GM18505 (cell line): Measurements from ENCODE around the gene GLE1.

Experiments used
- ATAC-seq: cut with Tn5 transposase; IDR thresholded peaks from one replicate; pipeline ENCODE4 v1.9.1; 2021; ENCODE audit not compliant: unreplicated experiment
- POLR2A ChIP-seq: IDR thresholded peaks from 4 replicates; pipeline ENCODE4 v1.6.1; 2011; ENCODE audit warnings: borderline replicate concordance; ENCODE audit not compliant: insufficient read depth, insufficient read length; ENCODE audit errors: extremely low read depth

GLE1 gene, protein sequence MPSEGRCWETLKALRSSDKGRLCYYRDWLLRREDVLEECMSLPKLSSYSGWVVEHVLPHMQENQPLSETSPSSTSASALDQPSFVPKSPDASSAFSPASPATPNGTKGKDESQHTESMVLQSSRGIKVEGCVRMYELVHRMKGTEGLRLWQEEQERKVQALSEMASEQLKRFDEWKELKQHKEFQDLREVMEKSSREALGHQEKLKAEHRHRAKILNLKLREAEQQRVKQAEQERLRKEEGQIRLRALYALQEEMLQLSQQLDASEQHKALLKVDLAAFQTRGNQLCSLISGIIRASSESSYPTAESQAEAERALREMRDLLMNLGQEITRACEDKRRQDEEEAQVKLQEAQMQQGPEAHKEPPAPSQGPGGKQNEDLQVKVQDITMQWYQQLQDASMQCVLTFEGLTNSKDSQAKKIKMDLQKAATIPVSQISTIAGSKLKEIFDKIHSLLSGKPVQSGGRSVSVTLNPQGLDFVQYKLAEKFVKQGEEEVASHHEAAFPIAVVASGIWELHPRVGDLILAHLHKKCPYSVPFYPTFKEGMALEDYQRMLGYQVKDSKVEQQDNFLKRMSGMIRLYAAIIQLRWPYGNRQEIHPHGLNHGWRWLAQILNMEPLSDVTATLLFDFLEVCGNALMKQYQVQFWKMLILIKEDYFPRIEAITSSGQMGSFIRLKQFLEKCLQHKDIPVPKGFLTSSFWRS

DNA sequence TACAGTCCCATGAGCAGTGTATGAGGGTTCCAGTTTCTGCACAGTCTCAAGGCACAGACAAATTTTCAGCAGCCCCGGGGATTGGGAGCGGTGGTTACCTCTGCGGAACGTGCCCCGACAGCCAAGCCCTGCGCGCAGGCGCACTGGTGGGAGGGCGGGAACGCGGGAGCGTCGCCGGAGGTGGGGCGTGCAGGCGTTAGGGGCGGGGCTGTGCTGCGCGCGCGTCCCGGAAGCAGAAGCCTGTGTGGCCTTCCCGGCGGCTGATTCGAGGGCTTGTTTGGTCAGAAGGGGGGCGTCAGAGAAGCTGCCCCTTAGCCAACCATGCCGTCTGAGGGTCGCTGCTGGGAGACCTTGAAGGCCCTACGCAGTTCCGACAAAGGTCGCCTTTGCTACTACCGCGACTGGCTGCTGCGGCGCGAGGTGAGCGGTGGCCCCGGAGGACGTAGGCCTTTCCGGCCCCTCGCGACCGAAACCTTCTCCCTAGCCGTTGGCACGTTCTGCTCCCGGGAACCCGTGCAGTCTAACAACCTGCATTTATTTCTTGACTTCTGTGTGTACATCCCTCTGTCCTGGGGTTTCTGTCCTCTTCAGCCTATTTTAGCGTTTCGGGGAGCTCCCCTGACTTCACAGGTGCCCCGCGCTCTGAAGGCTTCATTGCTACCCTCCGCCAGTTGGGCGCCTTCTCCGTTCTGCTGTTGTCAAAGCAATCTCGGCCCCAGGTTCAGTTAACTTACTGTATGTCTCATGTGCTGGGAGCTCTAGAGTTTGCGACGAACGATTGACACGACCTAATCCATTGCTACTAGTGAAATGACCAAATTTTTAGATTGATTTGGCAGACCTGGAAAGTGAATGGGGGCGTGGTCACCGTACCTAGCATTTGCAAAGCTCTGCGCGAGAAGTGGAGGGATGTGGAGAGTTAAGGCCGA is at the start of gene GLE1:
TSS of gene GLE1 (plus strand) at position 235 of the 929 bp plus-strand sequence. CDS start at position 322, 87 bp downstream.
- ATAC-seq, result peak; percentile 84
- peak; percentile 87 for TF ChIP-seq POLR2A

DNA sequence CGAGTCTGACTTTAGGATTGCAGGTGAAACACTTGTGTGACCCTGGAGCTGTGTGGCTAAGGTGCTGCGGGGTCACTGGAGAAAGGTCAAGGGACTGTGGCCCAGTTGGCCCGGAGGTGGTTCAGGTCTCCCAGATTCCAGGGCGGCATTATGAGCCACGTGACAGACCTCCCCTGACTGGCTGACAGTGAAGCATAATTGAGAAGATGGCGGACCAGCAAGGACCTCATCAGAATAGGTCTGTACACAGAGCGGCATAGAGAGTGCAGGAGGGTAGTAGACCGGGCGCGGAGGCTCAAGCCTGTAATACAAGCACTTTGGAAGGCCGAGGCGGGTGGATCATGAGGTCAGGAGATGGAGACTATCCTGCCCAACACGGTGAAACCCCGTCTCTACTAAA is 49.5 kb upstream of the GLE1 start:
- no peak for ATAC-seq
- no peak for TF ChIP-seq POLR2A

DNA sequence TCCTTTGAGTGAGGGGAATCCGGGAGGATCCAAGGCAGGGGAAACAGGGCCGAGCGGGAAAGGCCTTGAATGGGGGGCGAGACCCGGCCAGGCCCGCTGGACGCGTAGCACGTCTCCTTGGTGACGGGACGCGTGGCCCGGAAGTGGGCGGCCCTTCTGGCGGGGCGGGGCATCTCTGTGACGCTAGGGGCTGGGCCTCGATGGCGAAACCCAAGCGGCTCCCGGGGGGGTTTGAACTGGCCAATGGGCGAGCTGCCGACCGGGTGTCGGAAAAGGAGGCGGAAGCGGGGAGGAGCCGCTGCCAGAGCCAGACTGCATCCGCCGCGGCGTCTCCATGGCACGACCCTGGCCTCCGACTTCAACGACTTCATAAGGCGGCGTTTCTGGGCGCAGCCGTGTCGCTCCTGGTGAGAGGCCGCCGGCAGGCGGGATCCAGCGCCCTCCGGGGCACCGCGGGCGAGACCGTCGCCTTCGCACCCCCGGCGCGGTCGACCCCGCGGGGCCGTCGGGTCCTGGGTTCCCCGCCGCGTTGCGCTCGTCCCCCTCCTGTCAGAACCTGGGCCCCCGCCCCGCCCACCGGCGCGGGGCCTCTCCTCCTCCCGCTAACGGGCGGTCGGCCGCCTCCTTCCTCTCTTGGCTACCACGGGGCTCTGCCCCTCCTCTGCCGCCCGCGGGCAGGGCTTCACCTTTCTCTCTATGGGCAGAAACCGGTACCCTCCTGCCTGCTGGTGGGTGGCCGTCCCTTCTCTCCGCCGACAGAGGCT is 48.5 kb upstream of the GLE1 start, which contains the start of gene ODF2:
TSS of gene ODF2 (plus strand) at position 158 of the 764 bp plus-strand sequence. CDS start at position 244, 86 bp downstream.
- TF ChIP-seq POLR2A, result peak; percentile 91
- ATAC-seq, result peak; percentile 73

DNA sequence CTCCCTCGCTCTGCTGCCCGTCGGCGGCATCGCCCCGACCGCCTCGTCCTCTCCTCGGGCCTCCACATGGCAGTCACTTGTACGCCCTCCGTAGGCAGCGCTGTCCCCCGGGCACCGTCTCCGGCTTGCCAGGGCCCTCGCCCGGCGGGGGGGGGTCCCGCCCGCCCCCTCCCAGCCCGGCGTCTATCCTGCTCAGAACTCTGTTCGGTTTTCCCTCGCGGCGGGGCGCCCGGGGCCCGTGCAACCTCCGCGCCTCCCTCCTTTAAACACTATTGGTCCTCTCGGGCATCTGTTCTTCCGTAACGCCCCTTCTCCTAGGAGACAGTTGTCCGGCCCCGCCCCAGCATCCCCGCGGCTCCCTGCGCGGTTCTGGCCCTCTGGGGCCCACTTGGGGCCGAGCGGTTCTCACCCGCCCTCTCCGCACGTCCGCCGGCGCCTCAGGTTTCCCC is 47.9 kb upstream of the GLE1 start:
- TF ChIP-seq POLR2A, result no peak
- ATAC-seq, result peak; percentile 49

DNA sequence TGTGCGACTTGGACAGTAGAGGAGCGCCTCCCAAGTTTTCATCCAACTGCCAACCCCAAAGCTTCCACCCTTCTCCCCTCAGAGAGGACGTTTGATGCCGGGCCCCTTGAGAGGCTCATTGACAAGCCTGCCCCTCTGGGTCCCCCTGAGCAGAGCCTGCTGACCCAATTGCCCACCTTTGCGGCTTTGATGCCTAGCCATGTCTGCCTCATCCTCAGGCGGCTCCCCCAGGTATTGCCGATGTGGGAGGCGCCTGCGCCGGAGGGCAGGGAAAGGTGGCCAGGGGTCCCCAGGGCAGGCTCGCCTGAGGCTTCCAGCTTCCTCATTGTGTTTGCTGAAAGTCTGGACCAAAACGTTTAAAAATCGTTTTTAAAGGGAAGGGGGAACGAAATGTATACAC is 47.3 kb upstream of the GLE1 start:
- no peak for TF ChIP-seq POLR2A
- no peak for ATAC-seq

DNA sequence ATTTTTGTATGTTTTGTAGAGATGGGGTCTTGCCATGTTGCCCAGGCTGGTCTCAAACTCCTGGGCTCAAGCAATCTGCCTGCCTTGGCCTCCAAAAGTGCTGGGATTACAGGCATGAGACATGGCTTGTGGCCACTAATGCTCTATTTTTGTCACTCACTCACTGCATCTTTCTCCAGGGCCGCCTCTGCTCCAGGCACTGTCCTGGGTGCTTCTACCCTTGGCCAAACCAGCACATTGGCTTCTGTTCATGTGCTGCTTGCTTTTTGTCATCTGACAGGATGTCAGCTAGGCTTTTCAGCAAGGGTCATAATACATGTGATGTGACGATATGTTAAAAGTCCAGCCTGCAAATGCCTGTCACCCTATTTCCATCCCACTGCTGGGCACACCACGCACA is 45.5 kb upstream of the GLE1 start:
- ATAC-seq, result no peak
- TF ChIP-seq POLR2A, result no peak

DNA sequence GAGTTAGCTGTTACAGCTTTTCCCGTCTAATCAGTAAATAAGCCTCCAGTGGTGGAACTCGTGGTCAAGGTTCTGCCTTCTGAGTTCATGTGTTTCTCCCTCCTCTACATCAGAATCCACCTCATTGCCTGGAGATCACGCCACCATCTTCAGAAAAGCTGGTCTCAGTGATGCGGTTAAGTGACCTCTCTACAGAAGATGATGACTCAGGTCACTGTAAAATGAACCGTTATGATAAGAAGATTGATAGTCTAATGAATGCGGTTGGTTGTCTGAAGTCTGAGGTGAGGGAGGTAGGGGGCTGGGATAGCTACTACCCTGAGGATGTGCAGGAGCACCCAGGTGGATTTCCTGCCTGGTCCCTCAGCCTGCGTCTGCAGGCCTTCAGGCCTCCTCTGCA is 35.4 kb upstream of the GLE1 start:
- ATAC-seq, result no peak
- no peak for TF ChIP-seq POLR2A

DNA sequence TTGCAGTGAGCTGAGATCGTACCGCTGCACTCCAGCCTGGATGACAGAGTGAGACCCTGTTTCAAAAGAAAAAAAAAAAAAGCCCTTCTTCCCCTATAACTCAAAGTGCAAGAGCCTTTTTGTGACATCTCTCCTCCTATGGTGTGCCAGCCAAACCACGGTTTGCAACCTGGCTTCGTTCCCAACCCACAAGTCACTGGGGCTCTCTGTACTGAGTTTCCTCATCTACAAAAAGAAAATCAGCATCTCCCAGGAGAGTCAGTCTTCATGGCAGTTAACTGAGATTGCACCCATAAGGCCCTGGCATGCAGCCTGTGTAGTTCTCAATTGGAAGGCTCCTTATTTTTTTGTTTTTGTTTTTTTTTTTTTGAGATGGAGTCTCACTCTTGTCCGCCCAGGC is 34.0 kb upstream of the GLE1 start:
- ATAC-seq, result no peak
- TF ChIP-seq POLR2A, result no peak

DNA sequence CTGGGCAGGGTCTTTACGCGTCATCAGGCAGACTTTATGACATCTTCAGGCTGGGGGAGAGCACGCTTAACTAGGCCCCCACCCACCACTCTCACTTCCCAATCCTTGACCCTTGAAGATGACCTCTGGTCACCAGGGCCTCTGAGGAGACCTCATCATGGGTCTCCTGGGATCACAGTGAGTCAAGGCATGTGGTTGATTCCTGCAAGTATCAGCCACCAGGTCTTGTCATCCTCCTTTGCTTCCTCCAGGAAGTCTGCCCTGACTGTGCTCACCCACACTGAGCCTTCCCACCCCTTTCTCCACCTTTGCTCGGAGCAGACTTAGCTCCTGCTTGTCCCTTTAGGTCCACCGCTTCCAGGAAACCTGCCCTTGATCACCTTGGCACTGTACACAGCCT is 31.4 kb upstream of the GLE1 start:
- TF ChIP-seq POLR2A, result no peak
- ATAC-seq, result no peak

DNA sequence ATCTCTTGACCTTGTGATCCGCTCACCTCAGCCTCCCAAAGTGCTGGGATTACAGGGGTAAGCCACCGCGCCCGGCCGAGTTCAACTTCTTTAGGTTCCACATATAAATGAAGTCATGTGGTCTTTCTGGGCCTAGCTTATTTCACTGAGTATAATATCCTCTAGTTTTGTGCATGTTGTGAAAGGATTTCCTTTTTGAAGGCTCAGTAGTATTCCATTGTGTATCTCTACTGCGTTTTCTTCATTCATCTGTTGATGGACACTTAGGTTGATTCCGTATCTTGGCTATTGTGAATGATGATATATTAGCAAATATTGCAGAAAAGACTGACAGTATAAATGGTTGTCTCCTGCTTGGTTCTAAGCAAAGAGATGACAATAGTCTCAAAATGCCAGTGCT is 28.7 kb upstream of the GLE1 start:
- no peak for ATAC-seq
- no peak for TF ChIP-seq POLR2A

DNA sequence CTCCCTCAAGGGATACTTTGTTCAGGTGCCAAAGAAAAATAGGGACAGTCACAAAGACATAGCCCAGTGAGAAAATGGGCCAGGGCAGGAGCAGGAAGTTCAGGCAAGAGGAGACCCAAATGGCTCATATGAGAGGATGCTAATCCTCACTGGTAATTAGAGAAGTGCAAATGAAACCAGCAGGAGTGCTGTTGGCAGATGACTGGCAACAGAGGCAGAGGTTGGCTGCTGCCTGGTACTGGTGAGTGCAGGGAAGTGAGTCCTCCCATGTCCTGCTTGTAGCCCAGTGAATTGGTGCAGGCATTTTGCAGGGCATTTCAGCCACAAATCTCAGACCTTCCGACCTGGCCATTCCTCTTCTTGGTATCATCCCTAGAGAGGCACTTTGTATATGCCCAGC is 25.3 kb upstream of the GLE1 start:
- no peak for ATAC-seq

DNA sequence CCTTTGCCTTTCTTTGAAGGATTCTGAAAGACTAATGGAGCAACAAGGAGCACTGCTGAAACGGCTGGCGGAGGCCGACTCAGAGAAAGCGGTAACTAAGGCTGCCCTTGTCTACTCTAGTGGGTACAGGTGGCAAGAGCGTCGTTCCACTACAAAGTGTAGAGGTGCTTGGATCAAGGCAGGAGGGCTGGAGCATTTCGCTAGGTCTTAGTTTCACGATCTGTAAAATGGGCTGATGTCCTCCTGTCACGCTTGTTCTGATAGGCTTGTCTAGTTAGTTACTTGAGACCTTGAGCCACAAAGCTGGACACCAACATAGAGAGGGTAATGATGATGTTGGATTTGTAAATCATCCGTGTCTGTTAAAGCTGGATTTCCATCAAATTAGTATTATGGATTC is 23.0 kb upstream of the GLE1 start:
- TF ChIP-seq POLR2A, result no peak
- no peak for ATAC-seq

More for the DNA sequence above, 25.3 kb upstream of the GLE1 start:
- no peak for TF ChIP-seq POLR2A
